SHP77 (cell line): Measurements from ENCODE around the gene NECAP2.

ENCODE experiments used
- DNase-seq, 2 experiments: peaks; one replicate each; lab custom pipeline; 2025; lab: John Stamatoyannopoulos, UW

The NECAP2 gene, protein sequence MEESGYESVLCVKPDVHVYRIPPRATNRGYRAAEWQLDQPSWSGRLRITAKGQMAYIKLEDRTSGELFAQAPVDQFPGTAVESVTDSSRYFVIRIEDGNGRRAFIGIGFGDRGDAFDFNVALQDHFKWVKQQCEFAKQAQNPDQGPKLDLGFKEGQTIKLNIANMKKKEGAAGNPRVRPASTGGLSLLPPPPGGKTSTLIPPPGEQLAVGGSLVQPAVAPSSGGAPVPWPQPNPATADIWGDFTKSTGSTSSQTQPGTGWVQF

DNA sequence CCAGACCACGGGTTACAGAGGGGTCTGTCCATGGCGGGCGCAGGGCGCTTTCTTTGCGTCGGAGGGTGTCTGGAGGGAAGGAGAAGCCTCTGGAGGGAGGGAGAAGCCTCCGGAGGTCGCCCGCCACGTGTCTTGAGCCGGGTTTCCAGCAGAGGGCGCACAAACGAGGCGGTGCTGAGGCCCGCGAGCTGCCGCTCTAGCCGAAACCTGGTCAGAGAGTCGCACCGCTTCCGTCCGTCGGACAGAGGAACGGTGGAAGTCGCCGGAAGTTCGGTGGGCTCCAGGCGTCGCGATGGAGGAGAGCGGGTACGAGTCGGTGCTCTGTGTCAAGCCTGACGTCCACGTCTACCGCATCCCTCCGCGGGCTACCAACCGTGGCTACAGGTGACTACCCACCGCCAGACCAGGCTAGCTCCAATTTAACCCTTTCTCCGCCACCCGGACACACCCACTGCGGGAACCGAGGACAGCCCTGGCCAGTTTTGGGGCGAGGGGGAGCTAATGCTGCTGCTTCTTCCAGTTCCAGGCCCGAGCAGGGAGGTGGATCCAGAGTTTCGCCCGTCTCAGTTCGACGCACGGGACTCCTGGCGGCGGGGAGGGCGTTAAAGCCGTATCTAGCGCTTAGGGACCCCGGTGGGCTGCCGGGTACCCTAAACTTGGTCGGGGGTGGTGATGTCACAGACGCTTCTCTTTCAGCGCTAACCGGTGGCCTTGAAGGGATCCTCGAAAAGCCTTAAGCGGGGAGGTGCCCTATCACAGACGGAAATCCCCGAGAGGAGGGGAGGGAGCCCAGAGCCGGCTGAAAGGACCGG, at the start of gene NECAP2:
Gene NECAP2 (plus strand): TSS at position 255 of the 812 bp plus-strand sequence. CDS start 38 bp downstream, at position 293.
- peak; percentile 90 for DNase-seq

DNA sequence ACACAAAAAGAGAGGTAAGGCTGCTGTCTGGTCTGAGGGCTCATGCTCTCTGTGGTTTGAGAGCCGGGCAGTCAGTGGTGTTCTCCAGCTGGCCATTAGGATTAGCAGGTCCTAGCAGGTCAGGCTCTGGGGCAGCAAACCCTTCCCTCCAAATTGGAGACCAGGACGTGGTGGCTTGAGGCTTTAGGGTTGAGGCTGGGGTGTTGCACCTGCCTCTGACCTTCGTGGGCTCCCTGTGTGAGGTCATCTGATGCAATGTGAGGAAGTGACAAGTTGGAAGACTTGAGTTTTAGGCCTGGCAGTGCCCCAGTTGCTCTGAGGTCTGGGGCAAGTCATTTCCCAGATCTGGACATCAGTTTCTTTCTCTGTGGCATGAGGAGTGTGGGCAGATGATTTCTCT, 49.1 kb upstream of the NECAP2 start:
- DNase-seq = no peak

DNA sequence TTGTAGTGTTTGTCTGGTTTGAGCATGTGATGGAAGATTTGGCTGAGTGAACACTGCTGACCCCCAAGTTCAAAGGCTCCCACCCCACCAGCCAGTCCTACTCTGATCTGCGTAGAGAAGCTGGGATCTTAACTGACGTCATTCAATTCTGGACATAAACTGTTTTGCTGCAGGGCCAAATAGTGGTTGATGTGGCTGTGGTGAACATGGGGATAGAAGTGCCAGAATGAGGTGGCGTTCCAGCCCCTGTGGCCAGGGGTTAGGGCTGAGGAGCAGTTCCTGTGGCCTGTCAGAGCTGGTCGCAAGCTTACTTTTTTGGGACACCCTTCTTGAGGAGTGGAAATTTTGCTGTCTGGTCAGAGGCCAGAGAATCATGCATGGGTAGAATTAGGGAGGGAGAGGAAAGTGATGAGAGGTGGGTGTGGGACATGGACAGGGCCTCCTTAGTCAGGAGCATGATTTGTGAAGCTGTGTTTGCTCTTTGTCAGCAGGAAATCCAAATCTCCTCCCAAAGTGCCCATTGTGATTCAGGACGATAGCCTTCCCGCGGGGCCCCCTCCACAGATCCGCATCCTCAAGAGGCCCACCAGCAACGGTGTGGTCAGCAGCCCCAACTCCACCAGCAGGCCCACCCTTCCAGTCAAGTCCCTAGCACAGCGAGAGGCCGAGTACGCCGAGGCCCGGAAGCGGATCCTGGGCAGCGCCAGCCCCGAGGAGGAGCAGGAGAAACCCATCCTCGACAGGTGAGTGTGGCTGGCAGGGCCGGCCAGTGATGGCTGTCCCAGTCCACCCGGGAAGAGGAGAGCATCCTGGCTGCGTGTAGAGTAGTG, 47.6 kb upstream of the NECAP2 start:
- DNase-seq = no peak

DNA sequence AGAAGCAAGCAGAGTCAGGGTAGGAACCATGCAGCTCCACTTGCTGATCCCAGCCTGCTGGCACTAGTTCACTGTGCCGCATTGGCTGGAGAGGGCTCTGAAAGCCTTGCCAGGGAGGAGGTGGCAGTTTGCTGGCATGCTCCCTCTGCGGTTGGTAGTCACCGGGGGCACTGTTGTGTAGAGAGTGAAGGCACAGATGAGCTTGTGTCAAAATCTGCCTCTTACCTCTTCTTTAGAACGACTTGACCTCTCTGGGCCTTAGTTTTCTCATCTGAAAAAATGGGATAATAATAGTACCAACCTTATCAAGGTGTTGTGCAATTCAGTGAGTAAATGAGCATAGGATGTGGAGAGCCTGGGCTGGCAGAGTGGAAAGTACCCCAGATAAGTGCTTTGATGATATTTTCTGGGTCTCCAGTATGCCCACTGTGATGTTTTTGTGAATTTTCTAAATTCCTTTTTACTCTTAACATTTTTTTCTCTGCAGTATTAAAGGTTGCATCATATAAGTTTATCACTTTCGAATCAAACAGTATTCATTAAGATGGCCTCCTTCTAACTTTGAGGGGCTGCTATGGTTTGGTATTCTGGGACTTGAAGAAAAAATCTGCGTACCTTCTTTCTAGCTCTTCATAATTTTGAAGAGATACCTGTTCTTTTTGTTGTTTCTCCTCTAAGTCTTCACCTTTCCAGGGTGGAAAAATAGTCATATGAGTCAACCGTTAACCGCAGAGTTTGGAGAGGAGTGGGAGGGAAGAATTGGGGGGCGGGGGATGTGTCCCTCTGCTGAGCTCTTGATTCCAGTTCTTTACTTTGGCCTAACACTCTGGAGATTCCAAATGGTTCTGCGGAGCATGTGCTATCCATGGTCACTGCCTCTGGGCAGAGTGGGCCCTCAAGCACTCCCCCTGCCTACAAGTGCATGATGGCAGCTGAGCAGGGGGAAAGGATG, 46.7 kb upstream of the NECAP2 start:
- DNase-seq = no peak

DNA sequence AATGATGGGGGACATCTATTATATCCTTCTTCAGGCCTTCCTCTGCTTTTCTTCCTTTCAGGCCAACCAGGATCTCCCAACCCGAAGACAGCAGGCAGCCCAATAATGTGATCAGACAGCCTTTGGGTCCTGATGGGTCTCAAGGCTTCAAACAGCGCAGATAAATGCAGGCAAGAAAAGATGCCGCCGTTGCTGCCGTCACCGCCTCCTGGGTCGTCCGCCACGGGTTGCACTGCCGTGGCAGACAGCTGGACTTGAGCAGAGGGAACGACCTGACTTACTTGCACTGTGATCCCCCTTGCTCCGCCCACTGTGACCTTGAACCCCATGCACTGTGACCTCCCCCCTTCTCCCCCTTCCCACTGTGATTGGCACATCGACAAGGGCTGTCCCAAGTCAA, 45.5 kb upstream of the NECAP2 start:
- no peak for DNase-seq

DNA sequence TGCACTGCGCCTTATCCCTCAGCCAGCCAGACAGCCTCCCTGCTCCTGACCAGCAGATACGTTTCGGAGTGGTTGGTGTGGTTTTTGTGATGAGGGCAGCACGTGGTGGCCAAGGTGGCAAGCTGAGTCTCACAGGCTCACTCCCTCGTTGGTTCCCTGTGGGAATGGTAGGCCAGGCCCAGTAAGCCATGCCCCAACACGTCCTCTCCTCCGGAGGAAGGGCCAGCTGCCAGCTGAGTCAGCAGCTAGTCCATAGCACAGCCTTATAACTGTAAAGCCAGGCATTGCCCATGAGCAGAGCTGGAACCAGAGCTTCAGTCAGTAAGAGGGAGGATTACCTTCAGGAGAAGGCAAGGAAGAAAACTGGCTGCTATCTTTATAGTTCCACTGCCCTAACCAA, 43.9 kb upstream of the NECAP2 start:
- DNase-seq = peak in 1 of 2 experiments; percentile 23

DNA sequence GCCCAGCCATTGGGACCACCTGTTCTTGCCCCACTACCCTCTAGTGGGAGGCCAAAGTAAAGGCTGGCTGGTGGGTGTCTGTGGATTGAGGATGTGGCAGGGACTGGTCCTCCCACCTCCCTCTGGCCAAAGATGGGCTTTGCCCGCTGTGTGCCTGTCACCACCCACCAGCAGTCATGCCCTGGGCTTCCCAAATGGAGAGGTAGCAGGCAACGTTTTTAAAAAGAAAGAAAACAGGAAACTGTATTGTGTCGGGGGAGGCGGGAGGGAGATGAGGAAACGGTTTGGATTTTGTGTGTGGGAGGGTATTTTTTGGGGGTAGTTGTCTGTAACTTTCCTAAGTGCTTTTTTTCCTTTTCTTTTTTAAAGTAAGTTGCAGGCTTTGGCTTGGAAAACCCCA, 43.4 kb upstream of the NECAP2 start:
- no peak for DNase-seq

DNA sequence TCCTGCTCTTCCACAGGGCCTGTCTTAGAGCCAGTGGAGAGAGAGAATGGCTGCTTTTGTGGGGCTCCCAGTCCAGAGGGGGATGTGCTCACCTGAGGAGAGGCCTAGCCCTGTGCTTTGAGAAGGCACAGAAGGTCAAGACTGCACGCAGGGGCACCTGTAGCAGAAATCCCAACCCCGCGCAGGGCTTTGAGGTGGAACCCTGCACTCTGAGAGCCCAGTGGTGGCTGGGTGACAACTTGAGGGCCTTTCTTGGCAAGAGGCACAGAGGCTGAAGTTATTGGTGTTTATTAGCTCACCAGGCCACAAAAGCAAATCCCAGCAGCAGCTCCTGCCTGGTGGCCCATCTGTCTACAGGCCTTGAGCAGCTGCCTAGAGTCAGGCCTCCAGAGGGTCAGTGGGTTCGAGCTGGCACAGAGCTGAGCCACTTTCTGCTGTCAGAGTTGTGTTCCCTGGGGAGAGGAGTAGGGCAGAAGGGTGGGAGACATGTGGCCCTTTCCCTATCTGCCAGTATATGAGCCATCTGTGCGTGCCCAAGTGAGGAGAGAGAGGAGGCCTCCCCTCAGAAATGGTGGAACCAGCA, 42.1 kb upstream of the NECAP2 start:
- no peak for DNase-seq

DNA sequence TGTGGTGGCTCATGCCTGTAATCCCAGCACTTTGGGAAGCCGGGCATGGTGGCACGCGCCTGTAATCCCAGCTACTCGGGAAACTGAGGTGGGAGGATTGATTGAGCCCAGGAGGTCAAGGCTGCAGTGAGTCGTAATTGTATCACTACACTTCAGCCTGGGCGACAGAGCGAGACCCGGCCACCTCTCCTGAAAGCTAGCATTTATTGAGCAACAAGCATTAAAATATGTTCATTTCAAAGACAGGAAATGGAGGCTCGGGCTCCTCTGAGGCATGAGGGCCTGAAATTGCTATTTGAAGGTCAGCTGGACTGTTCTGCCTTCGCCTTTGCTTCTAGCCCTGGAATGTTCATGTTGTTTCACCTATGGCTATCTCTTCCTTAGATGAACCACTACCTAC, 37.8 kb upstream of the NECAP2 start:
- DNase-seq = no peak

DNA sequence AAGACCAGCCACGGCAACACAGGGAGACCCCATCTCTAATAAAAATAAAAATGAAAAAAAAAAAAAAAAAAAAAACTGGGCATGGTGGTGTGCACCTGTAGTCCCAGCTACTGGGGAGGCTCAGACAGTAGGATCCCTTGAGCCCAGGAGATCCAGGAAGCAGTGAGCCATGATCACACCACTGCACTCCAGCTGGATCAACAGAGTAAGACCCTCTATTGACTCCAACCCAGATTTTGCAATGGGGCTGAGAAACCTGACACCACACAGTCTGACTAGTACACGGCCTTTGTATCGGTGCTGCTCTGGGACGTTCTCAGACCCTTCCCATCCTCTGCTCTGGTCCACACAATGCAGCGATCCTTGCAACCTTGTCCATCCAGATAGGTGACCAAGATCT, 35.1 kb upstream of the NECAP2 start:
- DNase-seq = no peak

DNA sequence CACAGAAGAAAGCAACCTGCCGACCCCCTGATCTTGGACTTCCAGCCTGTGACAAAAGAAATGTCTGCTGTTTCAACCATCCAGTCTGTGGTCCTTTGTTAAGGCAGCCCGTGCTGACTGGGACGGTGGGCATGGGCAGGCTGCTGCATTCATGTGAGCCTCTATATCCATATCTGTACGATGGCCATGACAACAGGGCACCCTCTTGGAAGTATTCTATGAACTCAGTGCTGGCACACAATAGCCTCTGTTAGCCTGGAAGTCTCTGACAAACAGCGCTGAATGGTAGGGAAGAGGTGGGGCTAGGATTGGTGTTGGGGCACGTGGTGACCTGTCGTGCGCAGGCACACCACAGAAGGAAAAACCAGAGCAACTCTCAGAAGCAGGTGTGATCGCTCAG, 33.7 kb upstream of the NECAP2 start:
- DNase-seq = no peak

DNA sequence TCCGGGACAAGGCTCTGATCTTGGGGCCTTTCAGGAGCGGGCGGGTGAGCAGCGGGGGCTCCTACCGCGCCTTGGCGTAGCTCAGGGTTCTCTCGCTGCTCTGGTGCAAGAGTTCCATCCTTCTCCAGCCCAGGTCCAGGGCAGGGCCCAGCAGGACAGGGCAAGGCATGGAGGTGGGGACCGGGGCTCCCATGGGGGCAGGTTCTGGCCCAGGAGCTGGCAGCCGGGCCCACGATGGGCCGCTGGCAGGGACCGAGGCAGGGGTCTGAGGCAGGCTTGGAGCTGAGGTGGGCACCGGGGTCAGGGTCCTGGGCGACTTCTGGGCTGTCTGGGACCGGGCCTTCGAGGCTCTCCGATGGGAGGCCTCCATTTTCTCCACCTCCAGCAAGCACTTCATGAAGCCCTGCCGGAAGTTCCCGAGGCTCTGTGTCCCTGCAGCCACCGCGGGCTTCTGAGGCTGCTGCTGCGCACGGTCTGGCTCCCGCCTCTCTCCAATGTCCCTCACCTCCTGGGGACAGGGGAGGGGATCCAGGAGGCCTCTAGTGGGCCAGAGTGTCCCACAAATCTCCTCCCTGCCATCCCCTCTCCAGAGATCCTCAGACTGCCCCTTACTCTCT, 30.9 kb upstream of the NECAP2 start:
- DNase-seq = peak in 1 of 2 experiments; percentile 26

DNA sequence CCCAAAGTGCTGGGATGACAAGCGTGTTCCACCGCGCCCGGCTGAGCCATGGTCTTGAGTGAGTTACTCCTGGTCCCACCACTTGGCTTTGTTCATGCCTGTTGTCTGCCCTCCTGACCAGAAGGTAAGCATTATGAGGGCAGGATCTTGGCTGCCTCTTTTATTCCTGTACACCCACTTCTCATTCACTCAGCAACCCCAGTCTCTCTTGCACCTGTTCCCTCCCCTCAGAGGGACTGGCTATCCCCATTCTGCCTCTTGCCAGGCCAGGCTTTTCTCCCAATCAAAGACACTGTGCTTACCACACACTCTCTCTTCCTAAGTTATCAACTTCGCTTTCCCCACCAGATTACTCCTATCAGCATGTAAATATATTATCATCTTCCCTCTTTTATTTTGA, 29.7 kb upstream of the NECAP2 start:
- DNase-seq = no peak

DNA sequence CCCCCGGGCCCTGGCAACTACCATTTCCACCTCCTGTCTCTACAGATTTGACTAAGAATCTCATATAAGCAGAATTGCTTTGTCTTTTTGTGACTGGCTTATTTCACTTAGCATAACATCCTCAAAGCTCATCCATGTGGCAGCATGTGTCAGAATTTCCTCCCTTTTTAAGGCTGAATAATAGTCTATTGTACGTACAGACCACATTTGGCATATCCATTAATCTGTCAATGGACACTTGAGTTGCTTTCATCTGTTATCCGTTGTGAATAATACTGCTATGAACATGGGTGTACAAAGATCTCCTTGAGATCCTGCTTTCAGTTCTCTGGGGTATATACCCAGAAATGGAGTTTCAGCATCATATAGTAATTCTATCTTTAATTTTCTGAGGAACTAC, 27.3 kb upstream of the NECAP2 start:
- DNase-seq = no peak

DNA sequence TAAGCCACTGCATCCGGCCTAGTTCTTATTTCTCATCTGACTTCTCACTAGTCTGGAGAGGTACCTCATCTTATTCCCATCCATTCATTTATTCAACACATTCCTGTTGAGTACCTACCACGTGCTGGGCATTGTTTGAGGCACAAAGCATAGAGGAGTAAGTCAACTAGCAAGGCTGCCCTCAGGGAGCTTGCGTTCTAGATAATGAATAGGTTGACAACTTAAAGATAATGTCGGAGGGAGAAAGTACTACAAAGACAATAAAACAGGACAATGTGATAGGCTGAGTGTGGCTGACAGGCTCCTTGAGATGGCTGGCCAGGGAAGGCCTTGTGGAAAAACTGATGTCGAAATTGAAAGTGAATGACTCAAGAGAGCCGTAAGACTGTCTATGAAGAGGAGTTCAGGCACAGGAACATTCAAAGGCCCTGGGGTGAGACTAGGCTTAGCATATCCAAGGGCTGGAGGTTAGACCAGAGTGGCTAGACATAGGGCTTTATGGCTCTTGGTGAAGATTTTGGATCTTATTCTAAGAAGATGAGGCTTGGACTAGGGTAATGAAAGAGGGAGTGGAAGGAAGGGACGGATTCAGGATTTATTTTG, 21.6 kb upstream of the NECAP2 start:
- no peak for DNase-seq

DNA sequence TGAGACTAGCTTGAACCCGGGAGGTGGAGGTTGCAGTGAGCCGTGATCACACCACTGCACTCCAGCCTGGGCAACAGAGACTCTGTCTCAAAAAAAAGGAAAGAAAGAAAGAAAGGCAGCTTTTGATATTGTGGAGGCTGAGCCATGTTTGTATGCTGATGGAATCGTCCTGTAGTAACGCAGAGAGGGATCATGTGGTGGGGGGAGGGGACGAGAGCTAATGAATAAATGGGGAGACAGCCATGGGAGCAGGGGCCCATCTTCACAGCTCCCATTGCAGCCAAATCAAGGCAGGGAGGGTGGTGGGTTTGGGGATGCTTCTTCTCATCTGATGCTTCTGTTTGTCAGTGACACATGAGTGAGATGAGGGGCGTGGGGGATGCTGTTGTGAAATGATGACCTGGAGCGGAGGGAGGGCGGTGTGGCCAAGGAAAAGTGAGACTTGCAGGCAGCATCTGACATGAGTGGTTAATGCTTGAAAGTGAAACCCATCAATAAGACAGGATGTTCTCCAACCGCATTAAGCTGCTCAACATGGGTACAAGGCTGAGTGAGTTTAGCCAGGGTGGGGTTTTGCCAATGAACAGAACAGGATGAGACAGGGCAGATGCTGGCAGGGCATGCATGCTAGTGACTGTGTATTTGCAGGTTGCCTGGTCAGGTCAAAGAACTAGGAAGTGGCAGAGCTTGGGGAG, 20.0 kb upstream of the NECAP2 start:
- no peak for DNase-seq

DNA sequence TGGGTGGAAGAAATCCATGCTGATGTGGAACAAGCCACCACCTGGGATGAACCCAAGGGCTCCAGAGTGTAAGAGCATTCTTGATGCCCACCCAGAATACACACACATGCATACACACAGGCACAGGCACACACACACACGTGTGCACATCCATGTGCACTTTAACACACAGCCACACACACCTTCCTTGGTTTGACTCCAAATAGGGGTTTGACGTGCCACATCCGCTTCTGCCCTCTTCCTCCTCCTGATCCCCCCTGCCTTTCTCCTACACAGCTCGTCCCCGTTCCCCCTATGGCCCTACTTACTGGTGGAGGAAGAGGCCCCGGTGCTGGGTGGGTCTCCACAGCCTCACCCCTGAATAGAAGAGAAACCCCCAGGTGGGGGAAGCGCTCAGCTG, 19.3 kb upstream of the NECAP2 start:
- no peak for DNase-seq

DNA sequence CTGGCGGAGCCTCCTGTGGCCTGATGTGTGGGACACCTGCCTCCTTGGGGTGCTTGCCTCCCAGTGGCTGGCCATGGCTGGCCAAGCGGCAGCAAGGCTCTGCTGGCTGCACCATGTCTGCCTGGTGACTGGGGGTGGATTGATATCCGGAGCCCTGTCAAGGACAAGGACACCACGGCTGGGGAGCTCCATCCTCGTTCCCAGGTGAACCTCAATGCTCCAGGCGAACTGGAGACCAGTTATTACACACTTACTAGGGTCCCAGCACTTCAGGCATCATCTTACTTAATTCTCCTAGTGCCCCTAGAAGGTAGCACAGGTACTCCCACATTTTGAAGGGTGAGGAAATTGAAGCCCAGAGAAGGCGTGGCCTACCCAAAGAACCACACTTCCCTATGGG, 18.5 kb upstream of the NECAP2 start:
- no peak for DNase-seq

DNA sequence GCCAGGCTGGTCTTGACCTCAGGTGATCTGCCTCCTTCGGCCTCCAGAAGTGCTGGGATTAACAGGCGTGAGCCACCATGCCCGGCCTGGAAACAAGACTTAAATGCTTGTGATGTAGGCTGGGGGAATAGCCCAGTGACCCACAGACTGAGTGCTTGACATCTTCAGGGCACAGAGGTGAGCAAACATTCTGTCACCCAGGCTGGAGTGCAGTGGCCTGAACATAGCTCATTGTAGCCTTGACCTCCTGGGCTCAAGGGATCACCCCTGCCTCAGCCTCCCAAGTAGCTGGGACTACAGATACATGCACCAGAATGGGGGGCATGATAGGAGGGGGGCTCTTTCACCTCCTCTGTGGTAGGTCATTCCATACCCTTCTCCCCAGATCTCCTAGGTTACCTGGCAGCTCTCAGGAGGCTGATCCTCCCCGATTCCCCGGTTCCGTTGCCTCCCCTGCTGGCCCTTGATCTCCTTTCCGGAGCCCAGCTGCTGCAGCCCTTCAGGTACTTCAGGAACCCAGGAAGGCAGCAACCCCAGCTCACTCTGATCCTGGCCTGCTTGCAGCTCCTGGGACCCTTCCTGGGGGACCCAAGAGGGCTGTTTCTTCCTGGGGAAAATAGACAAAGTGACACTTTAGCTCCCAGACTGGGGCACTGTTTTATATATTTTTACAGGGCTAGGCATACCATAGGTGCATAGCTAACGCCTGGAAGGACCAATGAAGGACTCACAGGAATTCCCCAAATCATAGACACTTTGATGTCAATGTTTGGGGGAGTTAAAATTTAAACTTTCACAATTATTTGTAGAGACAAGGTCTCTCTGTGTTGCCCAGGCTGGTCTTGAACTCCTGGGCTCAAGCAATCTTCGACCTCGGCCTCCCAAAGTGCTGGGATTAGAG, 15.1 kb upstream of the NECAP2 start:
- DNase-seq = no peak
